Stimulated activated CD8-positive, alpha-beta memory T cell treated with anti-CD3 and anti-CD28 coated beads, Interleukin-4, amount 100 ng/mL, for 4 hours (primary cell): Measurements from ENCODE around the gene AGTRAP.

Experiments used
- DNase-seq, 2 donors: peaks; one replicate each; pipeline ENCODE4 v3.0.0-alpha.2; 2020; ENCODE audit warnings: low read depth in 2 of 2, low spot score in 1 of 2

The AGTRAP gene

GRCh38 chr1:11705596-11705995 lies 30.3 kb upstream of the AGTRAP start:
- DNase-seq = no peak

- DNase-seq = no peak
Observed at GRCh38 chr1:11706292-11706691, 29.6 kb upstream of the AGTRAP start.

- DNase-seq = no peak
Observed at GRCh38 chr1:11707621-11708276, 28.2 kb upstream of the AGTRAP start.

- DNase-seq = no peak
Observed at GRCh38 chr1:11708554-11709350, 27.2 kb upstream of the AGTRAP start.

GRCh38 chr1:11711490-11711889 lies 24.4 kb upstream of the AGTRAP start:
- no peak for DNase-seq

- no peak for DNase-seq
Observed at GRCh38 chr1:11712285-11712684, 23.7 kb upstream of the AGTRAP start.

GRCh38 chr1:11713095-11713494 lies 22.8 kb upstream of the AGTRAP start:
- no peak for DNase-seq

- DNase-seq = no peak
Observed at GRCh38 chr1:11714831-11715575, 20.9 kb upstream of the AGTRAP start.

GRCh38 chr1:11719313-11720032 lies 16.5 kb upstream of the AGTRAP start:
- peak; percentile 75 to 88 for DNase-seq

- DNase-seq = no peak
Observed at GRCh38 chr1:11720033-11720376, 15.9 kb upstream of the AGTRAP start.

GRCh38 chr1:11720525-11720924 lies 15.4 kb upstream of the AGTRAP start:
- no peak for DNase-seq

- DNase-seq = no peak
Observed at GRCh38 chr1:11721311-11721710, 14.6 kb upstream of the AGTRAP start.

- no peak for DNase-seq
Observed at GRCh38 chr1:11722538-11722937, 13.4 kb upstream of the AGTRAP start.

GRCh38 chr1:11725616-11726015 lies 10.3 kb upstream of the AGTRAP start:
- DNase-seq = no peak

- no peak for DNase-seq
Observed at GRCh38 chr1:11727119-11727518, 8.8 kb upstream of the AGTRAP start.

GRCh38 chr1:11728126-11728806 lies 7.7 kb upstream of the AGTRAP start:
- DNase-seq = no peak

- no peak for DNase-seq
Observed at GRCh38 chr1:11729155-11729497, 6.8 kb upstream of the AGTRAP start.

- DNase-seq = no peak
Observed at GRCh38 chr1:11729498-11730428, 6.2 kb upstream of the AGTRAP start.

GRCh38 chr1:11730429-11730891 lies 5.5 kb upstream of the AGTRAP start:
- DNase-seq = no peak
